Thoracic aorta (tissue), 2 donors: ENCODE data around the gene APBA2. TPM values are rescaled to one million over a fixed set of nuclear protein-coding genes. Genes with fewer than 3 reads are reported as not detected.

Experiments used
- ATAC-seq: fragments of 150-250 bp; one replicate; pipeline ENCODE4 v1.8.0; 2017; ENCODE audit warnings: low read depth; ENCODE audit not compliant: insufficient number of reproducible peaks, low FRiP score
- DNase-seq: peaks from one replicate; pipeline ENCODE4 v3.0.0-alpha.2; 2020; ENCODE audit warnings: low spot score
- H3K27ac ChIP-seq, 2 donors: fragments of 200-600 bp; sonication (generic); 1 replicate in 1 of 2; 2 replicates in 1 of 2; pipeline ENCODE4 v1.5.1; 2016; ENCODE audit warnings: mild to moderate bottlenecking in 2 of 2, moderate library complexity in 2 of 2
- H3K27me3 ChIP-seq: fragments of 200-600 bp; sonication (generic); replicated peaks from 2 replicates; pipeline ENCODE4 v1.6.0; 2016; ENCODE audit warnings: mild to moderate bottlenecking; ENCODE audit not compliant: insufficient read depth
- H3K36me3 ChIP-seq: fragments of 200-600 bp; sonication (generic); one replicate; pipeline ENCODE4 v1.5.1; 2016
- H3K4me1 ChIP-seq, 2 donors: fragments of 200-600 bp; sonication (generic); 1 replicate in 1 of 2; 2 replicates in 1 of 2; pipeline versions ENCODE4 v1.5.1 to v1.6.0; 2016; ENCODE audit warnings: low read depth in 2 of 2, mild to moderate bottlenecking in 1 of 2; ENCODE audit not compliant: control insufficient read depth in 1 of 2
- H3K4me3 ChIP-seq: fragments of 200-600 bp; sonication (generic); 2 replicates; pipeline ENCODE4 v1.5.1; 2016; ENCODE audit warnings: mild to moderate bottlenecking
- H3K9me3 ChIP-seq: fragments of 200-600 bp; sonication (generic); 2 replicates; pipeline ENCODE4 v1.5.1; 2016
- CTCF ChIP-seq: fragments of 200-600 bp; sonication (generic); IDR thresholded peaks from one replicate; pipeline ENCODE4 v1.5.1; 2019; ENCODE audit warnings: antibody characterized with exemption
- total RNA-seq, 2 donors: library from RNA; depleted of rRNA; stranded (reverse); fragments of >200 nt; gene quantifications; one replicate each; pipeline versions ENCODE4 v1.1.0 to v1.2.3, GENCODE V29; 2016

The APBA2 gene
- total RNA-seq, 2 donors from 2014 or later: 4.9 to 5.6 TPM

- TF ChIP-seq CTCF: no peak
- Histone ChIP-seq H3K9me3 (no peaks in the 10 kb centered on the region), H3K27me3 (no peaks in the 10 kb centered on the region), H3K4me1 (no peaks in the 10 kb centered on the region), H3K4me3 (no peak overlapping the region), H3K27ac (no peak overlapping the region), H3K36me3 (no peaks in the 10 kb centered on the region)
- no peak for ATAC-seq
- DNase-seq: no peak
Observed at GRCh38 chr15:28897861-28898585, 12.2 kb downstream of the APBA2 start.

- DNase-seq (no peak), ATAC-seq (no peak)
- no peaks in the 10 kb centered on the region for H3K27me3 ChIP-seq
- no peaks in the 10 kb centered on the region for H3K4me1 ChIP-seq
- TF ChIP-seq CTCF: no peak
- no peaks in the 10 kb centered on the region for H3K9me3 ChIP-seq
- H3K4me3 ChIP-seq: no peak overlapping the region
- H3K27ac ChIP-seq: no peak overlapping the region
- no peaks in the 10 kb centered on the region for H3K36me3 ChIP-seq
Observed at GRCh38 chr15:28899061-28899738, 13.4 kb downstream of the APBA2 start.

- no peak for TF ChIP-seq CTCF
- Histone ChIP-seq H3K27ac (no peak overlapping the region), H3K9me3 (no peaks in the 10 kb centered on the region), H3K27me3 (no peaks in the 10 kb centered on the region), H3K36me3 (no peaks in the 10 kb centered on the region), H3K4me3 (no peak overlapping the region), H3K4me1 (no peaks in the 10 kb centered on the region)
- no peak for DNase-seq
- no peak for ATAC-seq
Observed at GRCh38 chr15:28900041-28900891, 14.5 kb downstream of the APBA2 start.

GRCh38 chr15:28900892-28901586 lies 15.3 kb downstream of the APBA2 start:
- no peak for ATAC-seq
- H3K9me3 ChIP-seq: no peaks in the 10 kb centered on the region
- H3K27ac ChIP-seq: no peak overlapping the region
- H3K4me1 ChIP-seq: no peaks in the 10 kb centered on the region
- no peaks in the 10 kb centered on the region for H3K36me3 ChIP-seq
- DNase-seq: no peak
- no peak for TF ChIP-seq CTCF
- no peak overlapping the region for H3K4me3 ChIP-seq
- no peaks in the 10 kb centered on the region for H3K27me3 ChIP-seq
